HG02885 (cell line): ENCODE results near the gene TLE3.
"Not testable (repeated sequence)": the region's sequence is repeated elsewhere in the genome, so short reads cannot be mapped to it uniquely, and the experiment has no call there.

ENCODE experiments used
- ATAC-seq: cut with Tn5 transposase; IDR thresholded peaks from one replicate; pipeline ENCODE4 v1.9.1; 2021; ENCODE audit warnings: mild to moderate bottlenecking; ENCODE audit not compliant: unreplicated experiment, poor library complexity

Gene TLE3

DNA sequence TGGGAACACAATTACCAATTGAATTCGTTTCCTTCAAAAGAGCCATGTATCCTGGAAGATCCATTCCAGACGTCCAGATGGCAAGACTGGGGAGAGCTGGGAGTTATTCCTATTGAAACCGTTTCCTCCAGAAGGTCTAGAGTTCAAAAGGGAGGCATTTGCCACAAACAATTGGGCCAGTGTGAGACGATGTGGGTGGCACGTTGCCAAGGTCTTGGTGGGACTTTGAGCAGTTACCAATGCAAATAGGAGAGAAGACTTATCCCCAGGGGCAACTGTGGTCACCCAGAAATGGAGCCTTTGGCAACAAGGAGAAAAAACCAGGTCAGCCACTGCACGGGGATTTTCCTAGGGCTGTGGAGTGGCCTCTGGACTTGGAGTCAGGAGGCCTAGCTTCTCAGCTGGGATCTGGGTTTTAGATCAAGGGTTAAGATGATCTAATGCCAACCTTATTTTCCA is 29.6 kb upstream of the TLE3 start:
- no peak for ATAC-seq

DNA sequence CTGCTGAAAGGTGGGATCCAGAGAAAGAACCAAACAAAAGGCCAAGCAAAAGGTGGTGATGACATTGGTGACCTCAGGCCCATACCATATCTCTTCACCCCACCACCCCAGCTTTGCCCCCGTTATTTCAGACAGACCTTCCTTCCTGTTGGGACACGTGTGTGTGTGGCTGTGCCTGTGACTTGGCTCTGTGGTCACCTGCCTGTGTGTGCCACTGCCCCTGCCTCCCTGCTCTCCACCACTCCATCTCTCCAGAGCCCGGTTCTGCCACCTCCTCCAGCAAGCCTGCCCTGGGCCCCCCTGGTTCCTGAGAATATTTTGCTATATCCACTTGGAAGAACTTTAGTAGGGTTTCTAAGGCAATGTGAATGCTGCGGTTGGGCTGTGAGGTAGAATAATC is 28.6 kb upstream of the TLE3 start:
- no peak for ATAC-seq

DNA sequence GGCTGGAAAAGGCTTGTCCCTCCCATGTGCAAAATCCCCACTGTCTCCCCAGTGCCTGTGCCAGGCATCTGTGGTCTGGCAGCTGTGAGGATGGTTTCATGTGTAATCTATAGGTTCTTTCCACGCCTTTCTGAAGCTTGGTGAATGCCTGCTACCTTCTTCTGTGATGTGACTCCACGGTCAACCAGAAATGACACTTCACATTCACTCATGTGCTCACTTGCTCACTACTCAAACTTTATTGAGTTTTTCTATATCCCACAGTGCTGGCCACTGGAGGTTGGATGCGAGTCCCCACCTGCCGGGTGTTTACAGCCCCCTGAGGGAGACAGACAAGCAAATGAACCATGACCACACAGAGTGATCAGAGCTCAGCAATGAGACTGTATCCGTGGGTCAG is 27.9 kb upstream of the TLE3 start:
- no peak for ATAC-seq

DNA sequence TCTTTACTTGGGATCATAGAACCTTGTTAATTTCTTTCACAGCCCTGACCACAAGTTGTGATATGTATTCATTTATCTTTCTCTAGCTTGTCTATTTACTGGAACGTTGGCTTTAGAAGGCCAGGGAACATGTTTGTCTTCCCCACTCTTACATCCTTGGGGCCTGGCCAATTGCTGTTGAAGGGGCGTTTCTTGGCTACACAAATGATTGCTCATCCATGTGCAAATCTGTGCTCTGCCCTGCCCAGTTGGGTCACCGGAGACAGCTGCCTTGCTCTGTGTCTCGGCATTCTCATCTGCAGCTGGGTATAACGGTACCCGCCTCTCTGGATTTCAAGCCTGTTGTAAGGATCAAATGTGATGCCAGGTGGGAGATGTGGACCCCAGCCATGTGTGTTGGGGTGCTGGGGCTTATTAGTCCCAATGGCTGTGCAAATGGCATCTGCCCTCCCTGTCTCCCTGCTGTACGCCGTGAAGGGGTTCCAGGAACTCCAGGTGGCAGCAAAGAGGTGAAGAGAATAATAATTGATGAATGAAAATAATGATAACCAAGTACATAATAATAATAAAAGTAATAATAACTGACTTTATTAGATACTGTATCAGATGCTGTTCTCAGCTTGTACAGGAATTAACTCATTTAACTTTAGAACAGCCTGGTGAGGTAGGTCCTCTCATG is 24.0 kb upstream of the TLE3 start:
- ATAC-seq, result no peak

DNA sequence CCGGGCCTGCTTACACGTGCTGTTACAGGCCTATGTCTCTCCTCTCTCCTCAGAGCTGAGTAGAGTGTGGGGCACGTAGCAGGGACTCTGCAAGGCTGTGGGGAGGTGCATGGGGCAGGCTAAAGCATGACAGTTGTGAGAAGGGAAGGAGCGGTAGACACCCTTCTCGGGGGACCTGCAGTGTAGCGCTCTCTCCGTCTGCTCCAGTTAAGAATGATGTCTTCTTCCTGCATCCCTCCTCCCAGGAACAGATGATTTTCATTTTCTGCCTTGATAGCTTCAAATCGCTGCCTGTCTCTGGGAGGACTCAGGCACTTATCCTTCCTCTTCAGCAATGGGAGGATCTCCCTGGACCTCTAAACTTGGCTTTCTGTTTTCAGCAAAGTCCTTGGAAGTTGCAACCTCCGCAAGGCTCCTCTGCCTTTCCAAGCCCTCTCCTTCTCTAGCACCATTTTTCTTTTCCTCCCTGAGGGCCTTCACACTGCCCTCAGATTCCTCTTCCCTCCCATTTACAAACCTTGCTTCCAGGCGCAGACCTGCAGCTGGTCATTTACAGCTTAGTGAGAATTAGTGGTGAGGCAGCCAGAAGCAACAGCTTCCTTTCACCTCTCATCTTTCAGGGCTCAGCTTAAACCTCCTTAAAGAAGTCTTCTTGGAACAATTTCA is 23.4 kb upstream of the TLE3 start:
- ATAC-seq, result no peak

DNA sequence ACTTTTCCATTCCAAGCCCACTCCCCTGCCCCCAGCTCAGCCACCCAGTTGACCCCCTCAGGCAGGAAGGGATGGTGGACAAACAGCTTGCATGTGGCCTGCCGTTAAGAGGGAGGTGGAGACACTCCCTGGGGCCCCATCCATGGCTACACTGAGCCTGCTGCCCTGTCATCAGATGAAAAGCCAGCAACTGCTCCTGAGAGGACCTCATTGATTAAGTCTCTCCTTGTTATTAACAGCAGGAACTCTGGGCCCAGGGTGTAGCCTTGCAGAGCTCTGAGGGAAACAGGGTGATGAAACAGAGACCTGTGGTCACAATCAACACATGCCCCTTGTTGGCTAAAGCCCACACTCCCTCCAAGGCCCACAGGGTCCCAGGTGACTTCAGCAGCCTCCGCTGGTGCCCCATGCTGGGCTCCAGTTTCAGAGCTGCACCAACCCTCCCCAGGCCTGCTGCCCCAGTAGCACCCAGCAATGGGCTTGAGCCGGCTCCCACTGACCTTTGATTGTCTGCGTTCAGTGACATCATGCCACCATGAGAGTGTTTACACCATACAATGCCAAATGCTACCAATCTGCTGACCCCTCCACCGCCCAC is 22.3 kb upstream of the TLE3 start:
- ATAC-seq, result no peak

DNA sequence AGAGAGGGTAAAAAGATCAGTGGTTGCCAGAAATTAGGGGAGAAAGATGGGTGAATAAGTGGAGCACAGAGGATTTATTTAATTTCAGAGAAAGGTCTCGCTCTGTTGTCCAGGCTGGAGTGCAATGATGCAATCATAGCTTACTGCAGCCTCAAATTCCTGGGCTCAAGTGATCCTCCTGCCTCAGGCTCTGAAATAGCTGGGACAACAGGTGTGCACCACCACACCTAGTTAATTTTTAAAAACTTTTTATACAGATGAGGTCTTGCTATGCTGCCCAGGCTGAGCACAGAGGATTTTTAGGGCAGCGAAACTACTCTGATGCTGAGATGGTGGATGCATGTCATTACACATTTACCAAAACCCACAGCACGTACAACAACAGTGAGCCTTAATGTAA is 20.9 kb upstream of the TLE3 start:
- ATAC-seq, result no peak

DNA sequence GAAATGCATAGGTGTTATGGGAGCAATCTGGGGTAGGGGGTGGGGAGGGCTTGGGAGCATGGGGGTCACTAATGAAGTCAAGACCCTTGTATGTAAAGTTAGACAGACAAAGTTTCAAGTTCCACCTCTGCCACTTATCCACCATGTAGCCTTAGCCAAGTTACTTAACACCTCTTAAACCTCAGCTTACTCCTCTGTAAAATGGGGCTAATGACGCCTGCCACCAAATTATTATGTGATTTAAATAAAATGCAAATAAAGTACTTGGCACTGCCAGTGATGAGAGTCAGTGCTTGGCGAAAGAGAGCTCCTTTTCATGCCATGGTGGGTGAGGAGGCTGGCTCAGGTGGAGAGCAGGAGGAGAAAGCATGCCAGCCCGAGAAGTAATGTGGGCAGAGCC is 18.6 kb upstream of the TLE3 start:
- no peak for ATAC-seq

DNA sequence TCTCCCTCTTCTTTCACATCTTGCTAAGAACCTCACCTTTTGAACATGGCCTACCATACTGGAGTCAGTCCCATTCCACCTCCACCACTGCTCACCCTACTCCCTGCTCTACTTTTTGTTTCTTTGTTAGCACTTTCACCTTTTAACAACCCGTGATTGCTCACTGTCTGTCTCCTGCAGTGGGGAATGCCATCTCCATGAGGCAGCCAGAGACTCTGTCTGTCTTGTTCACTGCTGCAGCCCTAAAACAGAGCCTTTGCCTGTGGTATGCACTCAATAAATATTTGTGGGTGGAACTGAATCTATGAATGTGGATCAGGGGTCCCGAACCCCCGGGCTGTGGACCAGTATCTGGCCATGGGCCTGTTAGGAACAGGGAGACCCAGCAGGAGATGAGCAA is 16.5 kb upstream of the TLE3 start:
- ATAC-seq, result no peak

DNA sequence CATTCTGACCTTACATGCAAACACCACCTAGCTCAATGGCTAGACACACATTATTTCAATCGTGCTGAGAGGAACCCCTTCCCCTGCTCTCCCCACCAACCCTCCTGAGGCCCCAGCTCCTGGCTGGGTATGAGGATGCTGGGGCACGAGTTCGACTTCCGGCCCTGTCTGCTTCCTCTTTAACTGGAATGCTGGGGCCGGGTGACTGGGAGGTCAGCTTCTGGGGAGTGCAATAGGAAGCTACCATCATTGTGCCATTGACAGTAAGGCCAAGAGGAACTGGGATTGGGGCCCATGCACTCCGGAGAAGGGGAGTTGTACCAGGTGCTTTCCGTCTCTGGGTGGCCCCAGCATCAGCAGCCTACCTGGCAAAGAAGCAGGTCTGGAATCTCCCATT is 15.6 kb upstream of the TLE3 start:
- no peak for ATAC-seq

DNA sequence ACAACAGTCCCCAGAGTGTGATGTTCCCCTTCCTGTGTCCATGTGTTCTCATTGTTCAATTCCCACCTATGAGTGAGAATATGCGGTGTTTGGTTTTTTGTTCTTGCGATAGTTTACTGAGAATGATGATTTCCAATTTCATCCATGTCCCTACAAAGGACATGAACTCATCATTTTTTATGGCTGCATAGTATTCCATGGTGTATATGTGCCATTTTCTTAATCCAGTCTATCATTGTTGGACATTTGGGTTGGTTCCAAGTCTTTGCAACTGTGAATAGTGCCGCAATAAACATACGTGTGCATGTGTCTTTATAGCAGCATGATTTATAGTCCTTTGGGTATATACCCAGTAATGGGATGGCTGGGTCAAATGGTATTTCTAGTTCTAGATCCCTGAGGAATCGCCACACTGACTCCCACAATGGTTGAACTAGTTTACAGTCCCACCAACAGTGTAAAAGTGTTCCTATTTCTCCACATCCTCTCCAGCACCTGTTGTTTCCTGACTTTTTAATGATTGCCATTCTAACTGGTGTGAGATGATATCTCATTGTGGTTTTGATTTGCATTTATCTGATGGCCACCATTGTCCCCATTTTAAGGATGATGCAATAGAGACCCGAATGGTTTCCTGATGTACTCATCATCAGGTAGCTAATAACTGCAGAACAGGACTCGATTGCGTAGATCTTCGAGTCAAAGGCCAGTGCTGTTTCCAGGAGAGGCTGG is 15.0 kb upstream of the TLE3 start:
- ATAC-seq, result not testable (repeated sequence)

DNA sequence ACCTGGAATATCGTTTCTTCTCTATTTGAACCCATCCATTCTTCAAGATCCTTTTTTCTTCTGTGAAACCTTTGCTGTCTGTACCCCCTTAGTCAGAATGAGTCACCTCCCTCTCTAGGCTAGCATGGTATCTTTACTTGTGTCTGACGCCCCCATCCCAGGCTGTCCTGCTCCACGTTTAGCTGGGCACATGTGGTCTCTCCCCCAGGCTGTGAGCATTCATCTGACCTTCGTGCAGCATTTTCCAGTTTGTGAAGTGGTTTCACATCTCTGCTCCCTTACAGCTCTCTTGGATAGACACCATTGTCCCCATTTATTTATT is 14.3 kb upstream of the TLE3 start:
- no peak for ATAC-seq

DNA sequence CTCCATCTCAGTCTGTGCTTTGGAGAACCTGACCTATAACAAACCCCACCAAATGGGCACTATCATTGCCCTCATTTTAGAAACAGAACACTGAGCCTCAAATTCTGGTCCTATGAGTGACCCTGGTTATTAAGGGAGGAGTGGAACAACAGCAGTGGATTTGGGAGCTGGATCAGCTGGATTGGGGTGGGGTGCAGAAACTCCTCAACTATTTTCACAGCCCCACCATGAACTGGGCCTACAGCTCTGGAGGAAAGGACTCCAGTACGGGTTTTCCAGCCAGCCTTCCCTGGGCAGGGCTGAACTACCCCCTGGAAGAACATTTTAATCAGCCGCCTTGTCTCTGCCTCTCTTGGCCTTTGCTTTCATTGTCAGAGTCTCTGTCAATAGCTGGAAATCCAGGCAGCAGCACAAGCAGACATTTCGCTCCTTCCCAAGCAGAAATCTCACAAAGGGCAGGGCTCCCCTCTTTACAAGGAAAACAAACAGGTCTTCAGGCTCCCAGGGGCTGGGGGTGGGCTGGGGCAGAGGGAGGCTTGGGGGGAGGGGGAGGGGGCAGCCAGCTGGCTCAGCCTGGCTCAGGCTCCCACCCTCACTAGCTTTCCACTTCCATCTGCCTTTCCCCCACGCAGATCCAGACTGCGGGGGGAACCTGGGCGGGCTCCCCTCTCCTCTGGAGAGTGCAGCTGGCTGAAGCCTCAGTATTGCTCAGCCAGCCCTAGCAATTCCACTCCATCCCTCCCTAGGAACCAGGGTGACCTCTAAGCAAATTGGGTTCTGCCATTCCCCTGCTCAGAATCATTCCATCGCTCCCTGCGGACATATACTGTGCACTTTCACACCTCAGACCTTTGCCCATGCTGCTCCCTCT is 13.7 kb upstream of the TLE3 start:
- ATAC-seq, result no peak

DNA sequence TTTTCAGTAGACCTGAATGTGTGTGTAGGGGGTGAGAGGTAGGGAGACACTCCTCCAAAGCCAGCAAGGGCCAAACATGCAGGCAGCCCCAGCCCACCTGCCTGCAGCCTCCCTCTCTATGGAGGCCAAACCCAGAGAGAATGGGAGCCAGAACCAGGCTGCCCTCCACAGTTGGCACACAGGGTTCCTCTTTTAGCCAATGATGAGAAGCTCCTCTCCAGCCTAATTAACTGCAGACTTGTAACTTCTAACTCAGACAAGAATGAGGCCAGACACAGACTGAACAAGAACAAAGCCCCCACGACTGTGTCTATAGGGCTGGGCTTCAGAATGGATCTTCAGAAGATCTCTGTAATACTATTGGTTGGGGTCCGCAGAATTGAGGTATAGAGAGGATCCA is 12.3 kb upstream of the TLE3 start:
- ATAC-seq, result no peak

DNA sequence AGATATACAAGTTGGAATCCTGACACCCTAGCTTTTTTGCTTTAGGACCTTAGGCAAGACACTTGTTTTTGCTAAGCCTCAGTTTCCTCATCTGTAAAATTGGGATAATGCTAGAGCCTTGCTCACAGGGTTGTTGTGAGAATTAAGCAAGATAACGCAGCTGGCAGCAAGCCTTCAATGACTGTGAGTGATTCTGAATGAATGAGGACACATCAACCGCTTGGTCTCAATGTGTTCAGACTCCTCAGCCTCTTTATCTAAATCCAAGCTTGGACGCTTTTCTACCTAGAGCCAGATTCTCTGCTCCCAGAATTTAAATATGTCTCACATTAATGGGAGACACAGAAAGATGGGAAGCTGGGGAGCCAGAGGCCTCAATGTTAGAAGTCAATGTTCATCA is 11.8 kb upstream of the TLE3 start:
- no peak for ATAC-seq

DNA sequence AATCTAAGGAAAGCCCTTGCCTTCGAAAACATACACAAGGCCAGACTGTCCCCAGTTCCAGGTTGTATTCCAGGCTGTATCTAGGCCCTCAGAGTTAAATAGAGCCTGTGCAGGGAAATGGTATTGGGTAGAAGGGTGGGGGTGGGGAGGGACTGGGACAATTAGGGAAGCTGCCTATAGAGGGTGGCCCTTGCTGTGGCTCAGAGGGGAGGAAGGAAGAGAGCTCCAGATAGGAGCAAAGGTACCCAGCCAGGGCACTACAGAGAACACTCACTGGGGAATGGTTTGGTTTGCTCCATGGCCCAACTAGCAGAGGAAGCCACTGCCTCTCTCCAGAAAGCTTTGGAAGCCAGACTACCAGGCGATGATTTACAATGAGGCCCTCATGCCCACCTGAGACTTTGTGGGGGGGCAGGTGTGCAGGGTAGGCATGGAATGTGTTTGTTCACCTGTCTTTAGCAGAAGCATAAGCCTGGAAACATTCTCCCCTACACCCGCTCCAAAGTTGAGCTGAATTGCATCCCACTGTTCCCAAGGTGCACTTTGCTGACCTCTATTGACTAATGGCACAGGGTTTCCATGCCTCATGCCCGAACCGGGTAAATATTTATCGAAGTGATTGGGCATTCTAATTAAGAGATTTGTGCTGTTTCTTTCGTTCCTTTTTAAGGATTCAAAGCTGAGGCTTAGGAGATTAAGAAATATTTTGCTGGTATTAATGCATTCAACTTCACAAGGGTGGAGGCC is 6.3 kb upstream of the TLE3 start:
- ATAC-seq, result no peak

DNA sequence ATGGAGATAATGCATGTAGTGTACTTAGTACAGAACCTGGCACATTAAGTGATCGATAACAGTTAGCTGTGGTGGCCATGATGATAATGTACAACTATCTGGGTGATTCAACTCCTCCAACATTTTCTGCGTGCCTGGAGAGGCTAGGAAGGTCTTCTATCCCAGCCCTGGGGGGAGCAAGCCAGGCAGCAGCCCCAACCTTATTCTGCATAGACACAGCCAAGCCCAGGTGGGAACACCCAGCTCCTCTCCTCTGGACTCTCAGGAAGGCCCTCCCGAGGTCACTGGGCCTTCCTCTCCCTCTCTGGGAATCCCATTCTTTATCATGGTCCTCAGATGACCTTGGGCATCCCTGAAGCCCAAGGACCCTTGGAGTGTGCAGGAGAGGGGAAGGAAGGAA is 5.1 kb upstream of the TLE3 start:
- no peak for ATAC-seq

DNA sequence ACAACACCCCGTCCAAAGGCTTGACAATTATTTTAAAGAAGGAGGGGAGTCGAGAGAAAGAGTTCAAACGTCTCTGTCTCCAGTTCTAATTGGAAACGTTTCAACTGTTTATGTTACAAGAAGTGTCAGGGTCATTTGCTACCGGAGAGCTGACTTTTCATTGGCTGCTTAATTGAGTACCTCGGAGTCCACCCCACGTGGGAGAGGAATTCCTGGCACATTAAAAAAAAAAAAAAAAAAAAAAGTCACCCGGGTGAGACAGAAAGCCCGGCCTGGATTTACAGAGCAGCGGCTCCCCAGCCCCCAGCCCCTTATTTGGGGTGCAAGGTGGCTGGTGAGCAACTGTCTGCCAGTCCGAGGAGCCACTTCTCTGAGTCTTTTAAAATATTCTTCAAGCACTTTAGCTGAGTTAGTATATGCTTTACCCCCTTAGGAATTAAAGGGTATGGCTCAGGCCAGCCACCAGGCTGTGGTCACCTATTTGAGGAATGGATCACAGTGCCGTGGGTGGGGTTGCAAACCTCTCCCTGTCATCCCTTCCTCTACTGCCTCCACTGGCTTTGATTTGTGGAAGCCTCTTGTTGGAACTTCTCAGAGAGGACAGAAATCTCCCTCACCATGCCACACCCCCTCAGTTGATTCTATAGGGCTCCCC is 3.9 kb upstream of the TLE3 start:
- ATAC-seq, result no peak
